Measurements from ENCODE around the gene TFAP2E.

Gene TFAP2E

GRCh38 chr1:35592991-35593769 is 20.1 kb downstream of the TFAP2E start:
- in situ Hi-C loops (cut with MboI; ENCODE audit: low sequenced_read_pairs) = no loop called here

DNA sequence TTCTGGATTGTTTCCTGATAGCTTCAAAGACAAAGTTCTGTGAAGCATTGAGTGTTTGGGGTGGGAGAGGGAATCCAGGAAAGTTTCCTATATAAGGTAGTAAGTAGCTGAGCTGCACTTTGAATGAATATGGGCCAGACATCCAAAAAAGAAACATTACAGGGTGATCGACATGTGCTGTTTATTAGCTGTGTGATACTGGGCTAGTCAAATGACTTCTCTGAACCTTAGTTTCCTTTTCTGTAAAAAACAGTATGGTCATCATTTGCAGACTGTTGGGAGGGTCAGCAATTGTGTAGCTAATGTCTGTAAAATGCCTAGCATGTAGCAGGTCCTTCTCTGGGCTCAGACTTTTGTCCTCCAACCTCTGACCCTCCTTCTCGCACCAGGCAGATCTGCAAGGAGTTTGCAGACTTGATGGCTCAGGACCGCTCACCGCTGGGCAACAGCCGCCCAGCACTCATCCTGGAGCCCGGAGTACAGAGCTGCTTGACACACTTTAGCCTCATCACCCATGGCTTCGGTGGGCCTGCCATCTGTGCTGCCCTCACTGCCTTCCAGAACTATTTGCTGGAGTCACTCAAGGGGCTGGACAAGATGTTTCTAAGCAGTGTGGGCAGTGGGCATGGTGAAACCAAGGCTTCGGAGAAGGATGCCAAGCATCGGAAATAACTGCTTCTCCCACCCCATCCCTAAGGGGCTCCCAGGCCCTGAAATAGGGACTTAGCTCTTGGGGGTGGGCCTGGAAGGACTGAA is 21.1 kb downstream of the TFAP2E start:
- in situ Hi-C loops (cut with MboI; ENCODE audit: low sequenced_read_pairs) = no loop called here

GRCh38 chr1:35595684-35596083 is 22.6 kb downstream of the TFAP2E start:
- in situ Hi-C loops (cut with MboI; ENCODE audit: low sequenced_read_pairs) = no loop called here

GRCh38 chr1:35597870-35598269 is 24.8 kb downstream of the TFAP2E start:
- in situ Hi-C loops (cut with MboI; ENCODE audit: low sequenced_read_pairs) = no loop called here

DNA sequence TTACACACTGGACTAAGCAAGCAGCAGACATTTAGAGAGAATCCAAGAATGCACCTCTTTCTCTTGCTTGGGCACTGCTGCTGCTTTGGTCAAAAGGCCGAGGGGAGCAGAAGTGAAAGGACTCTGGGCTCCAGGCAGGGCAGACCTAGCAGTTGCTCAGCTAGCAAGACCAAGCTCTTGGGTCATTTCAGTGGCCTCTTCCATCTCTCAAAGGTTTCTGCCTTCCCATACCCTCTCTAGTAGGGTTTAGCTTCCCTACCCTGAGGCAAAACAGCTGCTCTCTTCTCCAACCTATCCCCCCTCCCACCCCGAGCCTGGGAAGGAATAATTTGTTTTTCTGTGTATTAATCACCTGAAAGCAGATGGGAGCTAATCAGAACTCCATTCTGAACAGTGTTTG is 25.8 kb downstream of the TFAP2E start:
- in situ Hi-C loops (cut with MboI; ENCODE audit: low sequenced_read_pairs) = no loop called here

DNA sequence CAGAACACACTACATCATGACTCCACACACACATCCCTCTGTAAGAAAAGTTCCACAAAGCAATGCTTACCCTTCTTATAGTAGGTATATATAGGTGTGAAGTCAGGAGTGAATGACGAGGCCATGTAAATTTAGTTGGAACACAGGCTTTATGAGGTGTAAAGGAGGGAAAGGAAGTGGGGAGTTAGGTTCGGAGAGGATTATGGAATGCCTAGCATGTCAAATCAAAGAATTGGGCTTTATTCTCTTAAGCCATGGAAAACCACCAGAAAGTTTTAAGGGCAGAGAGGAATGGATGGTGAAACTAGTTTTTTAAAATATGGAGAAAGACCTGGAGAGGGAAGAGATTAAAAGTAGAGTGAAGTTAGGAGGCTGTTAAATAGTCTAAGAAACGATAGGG is 26.3 kb downstream of the TFAP2E start:
- in situ Hi-C loops (cut with MboI; ENCODE audit: low sequenced_read_pairs) = no loop called here

- in situ Hi-C loops (cut with MboI; ENCODE audit: low sequenced_read_pairs) = no loop called here
Observed at GRCh38 chr1:35600593-35600992, 27.5 kb downstream of the TFAP2E start.

- in situ Hi-C loops (cut with MboI; ENCODE audit: low sequenced_read_pairs) = no loop called here
Observed at GRCh38 chr1:35603468-35603867, 30.4 kb downstream of the TFAP2E start.

DNA sequence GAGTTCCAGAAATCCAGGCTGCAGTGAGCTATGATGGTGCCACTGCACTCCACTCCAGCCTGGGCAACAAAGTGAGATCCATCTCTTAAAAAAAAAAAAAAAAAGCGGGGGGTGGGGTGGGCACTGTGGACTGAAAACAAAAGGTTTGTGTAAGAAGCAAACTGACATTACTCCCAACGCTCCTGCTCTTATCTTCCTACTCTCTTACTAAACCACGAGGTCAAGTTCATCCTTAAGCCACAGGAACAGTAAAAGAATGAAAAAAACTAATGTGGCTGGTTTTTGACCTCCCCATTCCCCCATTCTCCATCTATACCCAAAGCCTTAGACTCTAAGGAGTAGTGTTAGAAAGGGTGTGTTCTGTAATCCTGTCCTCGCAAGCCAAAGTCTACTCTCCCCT is 30.8 kb downstream of the TFAP2E start:
- in situ Hi-C loops (cut with MboI; ENCODE audit: low sequenced_read_pairs) = no loop called here

DNA sequence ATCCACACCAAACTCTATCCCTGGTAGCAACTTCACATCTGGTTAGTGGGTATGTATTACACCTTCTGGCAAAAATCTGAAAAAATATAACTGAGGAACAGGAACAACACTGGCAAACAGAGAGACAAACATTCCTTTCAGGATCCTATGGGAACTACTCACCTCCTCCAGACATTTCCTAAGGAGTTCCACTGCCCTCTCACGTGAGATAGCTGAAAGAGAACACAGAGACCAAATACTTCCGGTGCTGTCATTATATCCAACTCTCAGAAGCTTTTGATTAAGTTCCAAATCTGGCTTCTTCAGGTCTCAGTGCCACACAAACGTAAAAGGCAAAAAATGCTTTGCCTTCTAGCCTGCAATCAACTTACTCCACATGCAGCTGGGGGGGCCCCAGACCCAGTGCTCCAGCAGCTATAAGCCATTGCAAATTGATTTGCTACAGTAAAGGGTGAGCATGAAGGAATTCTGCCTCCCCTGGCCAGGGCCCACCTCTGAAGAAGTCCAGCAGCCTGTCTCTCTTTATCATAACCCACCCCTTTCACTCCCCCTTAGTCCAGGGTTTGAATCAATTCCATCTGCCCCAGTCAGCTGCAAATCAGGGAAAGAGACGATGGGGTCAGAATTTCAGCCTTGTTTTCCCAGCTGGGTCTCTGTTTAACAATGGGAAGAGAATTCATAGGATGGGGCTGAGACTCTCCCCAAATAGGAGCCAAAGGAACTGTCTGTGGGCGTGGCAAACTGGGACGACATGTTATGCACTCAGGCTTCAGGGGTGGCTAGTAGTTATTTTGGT is 32.2 kb downstream of the TFAP2E start:
- in situ Hi-C loops (cut with MboI; ENCODE audit: low sequenced_read_pairs) = no loop called here

DNA sequence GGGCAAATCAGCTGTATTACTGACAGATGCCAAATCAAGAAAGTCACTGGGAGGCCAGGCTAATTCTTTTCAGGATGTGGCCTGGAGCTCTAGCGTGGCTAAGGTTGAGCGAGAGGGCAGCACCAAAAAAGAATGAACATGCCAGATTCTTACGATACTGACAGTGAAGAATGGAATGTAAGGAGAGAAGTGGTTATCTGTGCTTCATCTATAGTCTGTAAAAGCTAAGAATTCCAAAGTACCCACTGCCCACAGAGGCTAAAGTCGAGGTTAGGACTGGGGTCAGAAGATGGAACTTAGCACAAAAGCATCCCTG is 32.7 kb downstream of the TFAP2E start:
- in situ Hi-C loops (cut with MboI; ENCODE audit: low sequenced_read_pairs) = no loop called here

DNA sequence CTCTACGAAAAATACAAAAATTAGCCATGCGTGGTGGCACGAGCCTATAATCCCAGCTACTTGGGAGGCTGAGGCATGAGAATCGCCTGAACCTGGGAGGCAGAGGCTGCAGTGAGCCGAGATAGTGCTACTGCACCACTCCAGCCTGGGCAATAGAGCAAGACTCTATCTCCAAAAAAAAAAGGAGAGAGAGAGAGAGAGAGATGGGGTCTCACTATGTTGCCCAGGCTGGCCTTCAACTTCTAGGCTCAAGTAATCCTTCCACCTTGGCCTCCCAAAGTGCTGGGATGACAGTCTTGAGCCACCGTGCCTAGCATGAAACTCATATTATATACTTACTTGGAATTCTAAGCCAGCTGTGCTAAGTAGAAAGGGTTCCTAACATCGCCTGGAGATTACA is 38.5 kb downstream of the TFAP2E start:
- in situ Hi-C loops (cut with MboI; ENCODE audit: low sequenced_read_pairs) = no loop called here

- in situ Hi-C loops (cut with MboI; ENCODE audit: low sequenced_read_pairs) = no loop called here
Observed at GRCh38 chr1:35615440-35615839, 42.3 kb downstream of the TFAP2E start.

- in situ Hi-C loops (cut with MboI; ENCODE audit: low sequenced_read_pairs) = no loop called here
Observed at GRCh38 chr1:35619237-35620121, 46.4 kb downstream of the TFAP2E start.

DNA sequence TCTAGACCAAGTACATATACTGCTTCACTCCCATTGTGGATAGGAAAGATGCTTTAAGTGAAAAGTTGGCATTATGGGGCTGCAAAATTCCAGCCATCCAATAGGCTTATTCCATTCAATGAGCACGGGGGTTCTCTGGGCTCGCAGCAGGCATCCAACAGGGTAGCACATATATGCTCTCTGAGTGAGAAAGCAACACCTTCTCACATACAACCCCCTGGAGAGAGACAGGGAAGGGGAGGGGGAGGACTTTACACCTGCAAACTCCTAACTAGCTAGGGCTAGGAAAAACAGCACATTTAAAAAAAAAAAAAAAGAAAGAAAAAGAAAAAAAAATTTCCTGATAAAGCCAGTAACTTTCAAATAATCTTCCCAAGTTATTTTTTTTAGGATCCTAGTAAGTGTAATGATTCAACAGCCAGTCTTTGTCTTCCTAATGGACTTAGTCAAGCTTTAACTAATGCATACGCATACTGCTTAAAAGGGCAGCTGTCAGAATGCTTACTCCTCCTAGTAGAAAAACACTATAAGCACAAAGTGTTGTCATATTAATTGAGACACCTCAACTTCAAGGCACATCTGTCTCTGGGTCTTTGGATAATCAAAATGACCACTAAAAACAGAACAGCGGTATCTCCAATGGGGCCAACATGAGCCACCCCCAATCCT is 49.5 kb downstream of the TFAP2E start:
- in situ Hi-C loops (cut with MboI; ENCODE audit: low sequenced_read_pairs) = no loop called here

GRCh38 chr1:35623832-35624231 is 50.7 kb downstream of the TFAP2E start:
- in situ Hi-C loops (cut with MboI; ENCODE audit: low sequenced_read_pairs) = no loop called here

DNA sequence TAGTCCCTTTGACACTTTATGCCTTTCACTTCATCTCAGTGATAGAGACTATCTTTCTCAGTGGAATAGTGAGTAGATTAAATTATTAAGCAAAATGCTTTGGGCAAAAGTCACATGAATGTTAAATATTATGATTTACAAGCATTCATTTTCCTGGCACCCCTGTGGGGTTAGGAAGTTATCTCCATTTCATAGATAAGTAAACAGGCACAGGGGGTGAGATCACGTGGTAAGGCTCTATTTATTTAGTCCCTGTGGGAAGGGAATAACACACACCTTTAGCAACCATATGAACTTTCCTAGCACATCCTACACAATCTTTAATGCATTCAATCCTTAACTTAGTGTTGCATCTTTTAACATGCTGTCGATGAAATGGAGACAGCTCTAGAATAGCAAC is 55.9 kb downstream of the TFAP2E start:
- in situ Hi-C loops (cut with MboI; ENCODE audit: low sequenced_read_pairs) = no loop called here

GRCh38 chr1:35631396-35631795 is 58.3 kb downstream of the TFAP2E start:
- in situ Hi-C loops (cut with MboI; ENCODE audit: low sequenced_read_pairs) = no loop called here

DNA sequence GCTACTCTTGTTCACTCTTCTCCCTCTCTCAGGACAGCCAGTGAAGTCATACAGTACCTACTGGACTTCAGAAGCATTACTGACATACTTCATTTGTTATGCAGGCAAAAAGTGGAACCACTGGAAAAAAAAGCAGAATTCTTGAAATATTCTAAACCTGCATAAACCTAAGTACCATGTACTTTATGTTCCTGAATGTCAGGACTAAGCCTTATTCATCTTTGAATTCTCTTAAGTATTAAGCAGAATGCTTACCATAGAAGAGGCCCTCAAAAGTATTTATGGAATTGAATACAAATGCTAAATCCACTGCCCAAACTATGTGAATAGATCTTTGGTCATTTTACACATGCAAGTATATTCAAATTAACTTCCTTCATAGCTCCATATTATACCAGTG is 60.4 kb downstream of the TFAP2E start:
- in situ Hi-C loops (cut with MboI; ENCODE audit: low sequenced_read_pairs) = no loop called here

GRCh38 chr1:35637401-35637809 is 64.3 kb downstream of the TFAP2E start:
- in situ Hi-C loops (cut with MboI; ENCODE audit: low sequenced_read_pairs) = no loop called here
